ENCODE measurements around the gene ATF7IP2.

The ATF7IP2 gene

GRCh38 chr16:10531582-10531981 lies 145.7 kb downstream of the ATF7IP2 start:
- TF ChIP-seq Cebpa-rat (IDR thresholded peaks at IDR 0.05) = no peak
- no peaks in the 10 kb centered on the region for H3K36me3 ChIP-seq
- no peak overlapping the region for H3K9ac ChIP-seq
- H3K9me3 ChIP-seq = no peaks in the 10 kb centered on the region
- no peaks in the 10 kb centered on the region for H3K4me1 ChIP-seq
- no peak overlapping the region for H3K27ac ChIP-seq
- no peak overlapping the region for H3K4me2 ChIP-seq
- no peak overlapping the region for H3K4me3 ChIP-seq
- no peaks in the 10 kb centered on the region for H3K27me3 ChIP-seq
- H4K20me1 ChIP-seq = no peaks in the 10 kb centered on the region

All from BLaER1 (cell line).